Measurements from ENCODE around the gene CARD11.
"Not testable (repeated sequence)": the region's sequence is repeated elsewhere in the genome, so short reads cannot be mapped to it uniquely, and the experiment has no call there.

Gene CARD11

DNA sequence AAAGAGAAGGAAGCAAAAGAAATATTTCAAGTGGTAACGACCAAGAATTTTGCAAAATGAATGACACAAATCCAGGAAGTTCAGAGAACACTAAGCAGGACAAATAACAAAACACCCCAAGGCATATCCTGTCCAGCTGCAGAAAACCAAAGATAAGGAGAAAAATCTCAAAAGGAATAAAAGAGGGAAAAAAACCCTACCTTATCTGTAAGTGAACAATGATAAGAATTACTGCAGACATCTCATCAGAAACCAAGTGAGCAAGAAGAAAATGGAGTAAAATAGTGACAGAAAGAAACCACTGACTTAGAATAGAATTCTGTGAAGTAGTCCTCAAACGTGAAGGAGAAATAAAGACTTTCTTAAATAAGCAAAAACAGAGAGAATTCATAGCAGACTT is 21.8 kb downstream of the CARD11 start:
- in situ Hi-C loops (cut with MboI; ENCODE audit: low sequenced_read_pairs): no loop called here

DNA sequence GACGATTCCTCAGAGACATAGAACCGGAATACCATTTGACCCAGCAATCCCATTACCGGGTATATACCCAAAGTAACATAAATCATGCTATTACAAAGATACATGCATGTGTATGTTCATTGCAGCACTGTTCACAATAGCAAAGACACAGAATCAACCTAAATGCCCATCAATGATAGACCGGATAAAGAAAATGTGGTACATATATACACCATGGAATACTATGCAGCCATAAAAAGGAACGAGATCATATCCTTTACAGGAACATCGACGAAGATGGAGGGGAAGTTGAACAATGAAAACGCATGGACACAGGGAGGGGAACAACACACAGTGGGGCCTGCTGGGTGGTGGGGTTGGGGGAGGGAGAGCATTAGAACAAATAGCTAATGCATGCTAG is 22.4 kb downstream of the CARD11 start:
- in situ Hi-C loops (cut with MboI; ENCODE audit: low sequenced_read_pairs): not testable (repeated sequence)

DNA sequence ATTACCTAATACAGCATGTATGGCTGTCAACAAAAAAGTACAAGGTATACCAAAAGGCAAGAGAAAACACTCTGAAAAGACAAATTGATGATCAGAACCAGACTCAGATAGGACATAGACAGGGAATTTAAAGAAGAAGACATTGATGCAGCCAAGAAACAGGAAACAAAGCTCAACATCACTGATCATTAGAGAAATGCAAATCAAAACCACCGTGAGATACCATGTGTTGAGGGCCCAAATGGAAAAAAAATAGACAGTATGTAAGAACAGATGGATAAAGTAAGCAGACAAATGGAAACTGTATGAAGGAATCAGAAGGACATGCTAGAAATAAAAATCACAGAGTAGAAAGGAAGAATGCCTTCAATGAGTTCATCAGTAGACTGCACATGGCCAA is 23.3 kb downstream of the CARD11 start:
- in situ Hi-C loops (cut with MboI; ENCODE audit: low sequenced_read_pairs): no loop called here

DNA sequence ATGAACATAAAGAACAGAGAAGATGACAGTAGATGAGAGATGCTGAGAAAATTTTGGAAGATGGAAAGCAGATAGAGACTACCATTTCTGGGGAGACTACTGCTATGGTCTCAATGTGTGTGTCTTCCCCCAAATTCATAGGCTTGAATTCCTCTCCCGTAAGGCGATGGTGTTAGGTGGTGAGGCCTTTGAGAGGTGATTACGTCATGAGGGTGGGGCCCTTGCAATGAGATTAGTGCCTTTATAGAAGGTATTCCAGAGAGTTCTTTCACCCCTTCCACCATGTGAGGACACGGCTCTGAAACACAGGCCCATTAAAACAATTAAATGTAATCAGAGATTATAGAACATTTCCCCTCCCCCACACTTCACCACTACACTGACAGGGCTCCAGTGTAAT is 23.9 kb downstream of the CARD11 start:
- in situ Hi-C loops (cut with MboI; ENCODE audit: low sequenced_read_pairs): no loop called here

DNA sequence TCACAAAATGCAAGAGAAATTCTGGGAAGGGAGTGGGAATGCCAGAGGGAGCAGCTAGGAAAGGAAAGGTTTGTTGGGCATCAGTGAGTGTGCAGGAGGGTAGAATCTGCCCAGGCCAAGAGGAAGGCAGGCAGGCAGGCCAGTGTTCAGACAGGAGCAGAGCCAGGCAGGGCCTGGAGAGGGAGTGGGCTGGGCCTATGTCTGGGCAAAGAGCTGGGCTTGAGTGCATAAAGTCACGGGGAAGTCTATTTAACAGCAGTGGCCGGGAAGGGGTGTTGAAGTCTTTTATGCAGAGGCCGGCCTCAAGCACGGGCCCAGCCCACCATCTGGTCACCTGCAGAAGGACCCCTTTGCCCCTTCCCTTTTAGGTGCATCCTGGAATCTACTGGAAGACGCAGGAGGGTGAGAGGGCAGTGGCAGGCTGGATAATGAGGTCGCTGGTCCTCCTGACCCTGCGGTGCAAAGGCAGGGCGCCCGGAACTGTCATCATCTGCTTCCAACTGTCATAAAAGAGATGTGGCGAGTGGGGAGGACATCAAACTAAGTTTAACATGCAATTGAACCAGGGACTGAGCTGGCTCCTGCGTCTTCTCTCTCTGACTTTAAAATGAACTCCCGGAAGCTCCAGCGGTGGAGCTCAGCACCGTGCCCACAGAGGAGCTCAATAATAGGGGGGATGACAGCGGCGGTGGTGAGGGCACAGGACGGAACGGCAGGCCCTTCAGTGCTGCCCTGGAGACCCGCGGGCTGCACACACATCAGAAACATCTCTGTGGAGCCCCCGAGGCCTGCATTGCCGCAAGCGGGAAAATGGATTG is 29.5 kb downstream of the CARD11 start:
- in situ Hi-C loops (cut with MboI; ENCODE audit: low sequenced_read_pairs): no loop called here

DNA sequence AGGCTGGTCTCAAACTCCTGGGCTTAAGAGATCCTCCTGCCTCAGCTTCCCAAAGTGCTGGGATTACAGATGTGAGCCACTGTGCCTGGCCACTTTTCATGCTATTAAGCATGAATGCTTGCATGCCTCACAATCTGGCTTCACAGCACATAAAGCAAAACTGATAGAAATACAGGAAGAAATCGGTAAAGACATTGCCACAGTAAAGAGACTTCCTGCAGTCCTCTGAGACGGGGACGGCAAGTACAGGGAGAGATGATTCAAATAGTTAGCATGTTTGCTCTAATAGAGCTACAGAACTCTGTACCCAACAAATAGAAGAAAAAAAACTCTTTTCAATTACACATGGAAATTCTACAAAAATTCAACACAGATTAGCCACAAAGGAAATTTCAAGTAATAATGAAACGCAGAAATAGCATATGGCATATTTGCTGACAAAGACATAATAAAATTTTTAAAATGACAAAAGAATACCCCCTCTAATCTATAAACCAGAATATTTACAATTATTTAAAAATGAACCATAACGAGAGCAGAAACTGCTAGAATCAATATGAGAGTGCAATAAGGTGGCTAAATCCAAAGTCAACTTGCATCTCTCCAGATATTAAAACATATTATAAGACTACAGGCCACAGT is 32.3 kb downstream of the CARD11 start:
- in situ Hi-C loops (cut with MboI; ENCODE audit: low sequenced_read_pairs): no loop called here

DNA sequence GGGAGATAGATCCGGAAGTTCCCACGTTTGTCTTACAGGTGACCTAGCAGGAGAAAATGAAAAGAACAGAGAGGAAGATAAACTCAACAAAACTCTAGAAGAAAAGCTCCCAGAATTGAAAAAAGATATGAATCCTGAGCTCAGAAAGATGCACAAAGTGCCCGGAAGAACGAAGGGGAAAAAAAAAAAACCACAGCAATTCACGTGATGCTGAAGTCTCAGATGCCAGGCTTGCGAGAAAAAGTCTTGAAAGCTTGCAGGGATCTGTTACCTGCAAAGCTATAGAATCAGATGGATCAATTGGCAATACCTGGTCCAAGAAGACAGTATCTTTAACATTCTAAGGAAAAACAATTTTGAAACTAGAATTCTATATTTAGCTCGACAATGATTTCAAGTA is 33.5 kb downstream of the CARD11 start:
- in situ Hi-C loops (cut with MboI; ENCODE audit: low sequenced_read_pairs): no loop called here

DNA sequence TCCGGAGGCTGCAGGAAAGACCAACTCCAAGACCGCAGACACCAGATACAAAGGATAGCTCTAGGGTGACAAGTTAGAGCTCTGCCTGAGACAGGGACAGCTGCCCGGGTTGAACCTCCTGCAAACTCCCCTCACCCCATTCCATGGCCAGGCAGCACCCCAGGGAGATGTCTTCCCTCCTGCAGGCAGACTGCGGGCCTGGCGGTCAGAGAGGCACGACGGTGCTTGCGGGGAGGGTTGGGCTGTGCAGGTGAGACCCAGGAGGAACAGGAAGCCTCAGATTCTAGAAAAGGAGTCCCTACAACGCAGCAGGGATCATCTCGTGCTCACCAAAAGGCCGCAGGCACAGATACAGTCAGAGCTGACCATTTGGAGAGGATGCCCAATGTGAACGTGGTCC is 34.6 kb downstream of the CARD11 start:
- in situ Hi-C loops (cut with MboI; ENCODE audit: low sequenced_read_pairs): no loop called here

DNA sequence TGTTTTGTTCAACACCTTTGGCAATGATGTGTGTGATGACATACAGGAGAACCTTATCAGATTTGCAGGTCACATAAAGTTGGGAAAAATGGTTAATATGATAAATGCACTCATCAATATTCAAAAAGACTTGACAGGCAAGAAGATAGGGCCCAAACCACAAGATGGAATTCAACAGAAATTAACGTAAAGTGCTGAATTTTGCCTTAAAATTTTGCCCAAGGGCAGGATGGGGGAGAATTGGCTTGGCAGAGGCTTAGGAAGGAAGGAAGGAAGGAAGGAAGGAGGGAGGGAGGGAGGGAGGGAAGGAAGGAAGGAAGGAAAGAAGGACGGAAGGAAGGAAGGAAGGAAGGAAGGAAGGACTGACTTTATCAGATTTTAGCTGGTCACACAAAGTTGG is 35.3 kb downstream of the CARD11 start:
- in situ Hi-C loops (cut with MboI; ENCODE audit: low sequenced_read_pairs): no loop called here

DNA sequence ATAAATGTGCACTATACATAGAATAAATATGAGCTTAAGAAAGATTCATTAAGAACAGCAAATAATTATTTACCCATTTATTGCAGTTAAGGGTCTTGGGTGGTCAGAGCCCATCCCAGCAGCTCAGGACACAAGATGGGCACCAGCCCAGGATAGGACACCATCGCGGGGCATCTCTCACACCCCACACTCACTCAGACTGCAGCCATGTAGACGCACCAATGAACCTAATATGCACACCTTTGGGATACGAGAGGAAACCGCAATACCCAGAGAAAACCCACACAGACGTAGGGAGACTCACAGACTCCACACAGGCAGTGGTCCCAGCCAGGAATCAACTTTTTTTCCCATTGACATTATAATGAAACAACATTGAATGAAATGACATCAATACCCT is 36.0 kb downstream of the CARD11 start:
- in situ Hi-C loops (cut with MboI; ENCODE audit: low sequenced_read_pairs): no loop called here

DNA sequence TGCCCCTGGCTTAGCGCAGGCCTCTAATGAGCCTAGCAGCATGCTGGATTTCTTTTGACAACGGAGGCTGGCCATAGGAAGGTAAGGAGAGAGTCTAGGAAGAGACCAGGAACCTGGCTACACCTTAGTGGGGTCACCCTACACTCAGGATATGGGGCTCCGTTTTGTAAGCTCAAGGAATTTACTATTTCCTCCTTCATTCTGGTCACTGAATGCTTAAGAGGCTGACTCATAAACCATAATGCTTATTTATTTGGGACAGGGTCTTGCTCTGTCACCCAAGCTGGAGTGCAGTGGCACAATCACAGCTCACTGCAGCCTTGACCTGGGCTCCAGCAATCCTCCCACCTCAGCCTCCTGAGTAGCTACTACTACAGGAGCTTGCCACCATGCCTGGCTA is 38.4 kb downstream of the CARD11 start:
- in situ Hi-C loops (cut with MboI; ENCODE audit: low sequenced_read_pairs): no loop called here

DNA sequence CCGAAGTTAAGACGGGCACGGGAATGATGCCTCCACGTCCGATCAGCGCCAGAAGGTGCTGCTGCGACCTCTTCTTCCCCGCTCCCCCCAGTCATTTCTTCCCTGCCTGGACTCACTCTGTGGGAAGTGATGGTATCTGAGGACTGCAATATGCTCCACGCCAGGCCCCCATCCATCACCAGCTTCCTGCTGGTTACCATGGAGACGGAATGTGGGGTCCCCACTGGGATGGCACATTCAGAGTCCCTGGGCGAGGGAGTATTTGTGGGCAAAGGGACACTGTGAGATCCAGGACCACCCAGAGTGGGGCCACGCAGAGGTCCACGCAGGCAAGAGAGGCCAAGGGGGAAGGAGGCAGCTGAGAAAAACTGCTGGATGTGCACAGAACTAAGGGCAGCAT is 39.7 kb downstream of the CARD11 start:
- in situ Hi-C loops (cut with MboI; ENCODE audit: low sequenced_read_pairs): no loop called here

DNA sequence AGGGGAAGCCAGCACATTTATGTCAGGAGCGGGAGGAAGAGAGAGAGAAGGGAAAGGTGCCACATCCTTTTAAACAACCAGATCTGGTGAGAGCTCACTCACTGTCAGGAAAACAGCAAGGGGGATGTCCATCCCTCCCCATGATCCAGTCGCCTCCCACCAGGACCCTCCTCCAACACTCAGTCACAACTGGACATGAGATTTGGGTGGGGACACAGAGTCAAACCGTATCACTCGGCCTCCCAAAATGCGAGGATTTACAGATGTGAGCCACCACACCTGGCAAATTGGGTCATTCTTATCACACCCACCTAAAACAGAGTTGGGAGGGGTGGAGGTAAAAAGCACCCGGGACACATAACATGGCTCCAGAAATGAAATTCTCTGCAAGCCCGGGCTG is 41.0 kb downstream of the CARD11 start:
- in situ Hi-C loops (cut with MboI; ENCODE audit: low sequenced_read_pairs): no loop called here

DNA sequence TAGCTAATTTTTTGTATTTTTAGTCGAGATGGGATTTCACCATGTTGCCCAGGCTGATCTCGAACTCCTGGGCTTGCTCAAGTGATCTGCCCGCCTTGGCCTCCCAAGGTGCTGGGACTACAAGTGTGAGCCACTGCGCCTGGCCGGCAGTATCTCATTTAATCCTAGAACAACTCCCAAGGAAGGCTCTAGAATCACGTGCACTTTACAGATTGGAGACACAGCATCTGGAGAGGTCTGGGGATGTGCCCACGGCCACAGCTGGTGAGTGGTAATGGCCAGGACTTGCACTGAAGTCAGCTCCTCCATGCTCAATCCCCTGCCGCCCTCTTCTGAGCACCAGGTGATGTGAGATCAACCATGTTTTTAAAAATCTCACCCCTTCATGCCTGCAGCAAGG is 43.1 kb downstream of the CARD11 start:
- in situ Hi-C loops (cut with MboI; ENCODE audit: low sequenced_read_pairs): no loop called here

DNA sequence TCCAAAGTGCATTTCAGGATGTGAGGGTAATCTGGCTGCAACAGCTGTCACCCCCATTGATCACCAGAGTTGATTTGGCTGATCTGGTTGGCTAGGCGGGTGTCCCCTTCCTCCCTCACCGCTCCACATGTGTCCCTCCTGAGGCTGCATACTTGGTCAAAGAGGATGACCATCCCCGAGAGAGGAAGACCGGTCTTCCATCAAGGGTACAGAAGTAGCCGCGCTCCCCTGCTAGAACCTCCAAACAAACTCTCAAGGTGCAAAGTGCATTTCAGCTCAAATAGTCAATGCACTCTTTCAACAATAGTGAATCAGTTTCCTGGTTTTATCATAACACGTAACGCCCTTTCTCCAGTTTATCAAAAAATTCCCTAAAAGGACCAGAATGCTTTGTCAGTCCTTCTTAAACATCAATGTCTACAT is 44.6 kb downstream of the CARD11 start:
- in situ Hi-C loops (cut with MboI; ENCODE audit: low sequenced_read_pairs): no loop called here

DNA sequence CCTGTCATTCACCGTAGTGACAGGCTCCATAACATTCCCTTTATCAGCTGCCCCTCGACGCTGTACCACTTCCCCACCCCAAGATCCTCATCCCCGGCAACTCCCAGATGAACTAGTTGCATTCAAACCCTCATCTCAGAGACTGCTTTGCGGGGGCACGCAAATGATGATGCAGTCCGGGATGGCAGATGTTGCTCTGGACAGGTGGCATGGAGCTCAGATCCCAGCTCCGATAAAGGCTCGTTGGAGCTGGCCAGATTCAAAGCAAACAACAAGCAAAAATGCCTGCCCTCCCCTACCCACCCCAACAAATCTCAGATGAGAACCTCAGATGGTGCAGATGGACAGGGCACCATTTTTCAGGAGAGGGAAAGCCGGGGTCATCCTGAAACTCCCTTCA is 46.7 kb downstream of the CARD11 start:
- in situ Hi-C loops (cut with MboI; ENCODE audit: low sequenced_read_pairs): no loop called here

DNA sequence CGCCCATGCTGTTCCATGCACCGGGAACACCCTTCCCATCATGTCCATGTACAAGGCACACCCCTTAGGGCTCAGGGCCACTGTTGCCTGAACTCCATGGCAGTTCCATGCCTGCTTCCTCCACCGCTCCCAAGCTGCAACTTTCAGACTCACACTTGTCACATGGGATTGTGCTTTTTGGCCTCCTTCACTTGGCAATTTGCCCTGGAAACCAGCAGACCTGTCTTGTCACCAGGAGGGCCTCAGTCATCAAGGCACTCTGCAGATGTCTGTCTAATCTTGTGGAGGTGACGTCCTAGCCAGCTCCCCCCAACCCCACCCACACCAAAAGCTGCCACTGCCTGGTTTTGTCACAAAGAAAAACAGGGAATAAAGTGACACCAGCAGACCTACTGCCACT is 47.5 kb downstream of the CARD11 start:
- in situ Hi-C loops (cut with MboI; ENCODE audit: low sequenced_read_pairs): no loop called here

DNA sequence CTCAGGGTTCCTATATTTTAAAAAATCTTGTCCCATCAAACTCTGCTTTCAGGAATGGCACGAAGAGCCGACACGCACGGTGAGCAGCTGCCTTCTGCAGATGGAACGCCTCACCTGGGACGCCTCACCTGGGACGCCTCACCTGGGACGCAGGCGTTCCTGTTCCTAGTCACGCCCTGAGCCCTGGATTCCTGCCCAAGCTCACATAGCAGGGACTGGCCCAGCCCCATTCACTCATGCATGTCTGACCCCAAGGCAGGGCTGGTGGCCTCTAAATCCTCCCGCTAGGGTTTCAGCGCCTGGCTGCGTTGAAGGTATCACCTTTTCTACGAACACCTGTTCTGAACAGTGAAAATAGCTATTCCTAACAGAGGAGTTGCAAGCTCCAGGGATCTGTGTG is 49.8 kb downstream of the CARD11 start:
- in situ Hi-C loops (cut with MboI; ENCODE audit: low sequenced_read_pairs): no loop called here

DNA sequence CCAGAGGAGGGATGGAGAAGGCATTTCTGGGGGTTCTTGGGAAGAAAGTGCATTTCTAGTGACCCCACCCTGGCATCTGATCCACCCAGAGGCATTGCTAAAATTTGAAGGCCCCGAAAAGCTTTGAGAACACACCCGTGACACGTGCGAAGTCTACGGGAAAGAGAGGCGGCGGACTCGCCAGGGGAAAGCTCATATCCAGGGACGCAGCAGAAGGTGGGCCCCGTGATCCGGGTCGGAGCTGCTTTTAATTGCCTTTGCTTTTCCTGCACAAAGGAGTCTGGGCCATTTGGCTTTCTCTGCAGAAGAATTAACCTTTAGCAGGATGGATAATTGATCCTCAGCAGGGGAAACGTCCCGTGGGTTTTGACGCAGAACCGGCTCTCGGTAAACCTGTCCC is 50.3 kb downstream of the CARD11 start:
- in situ Hi-C loops (cut with MboI; ENCODE audit: low sequenced_read_pairs): no loop called here

DNA sequence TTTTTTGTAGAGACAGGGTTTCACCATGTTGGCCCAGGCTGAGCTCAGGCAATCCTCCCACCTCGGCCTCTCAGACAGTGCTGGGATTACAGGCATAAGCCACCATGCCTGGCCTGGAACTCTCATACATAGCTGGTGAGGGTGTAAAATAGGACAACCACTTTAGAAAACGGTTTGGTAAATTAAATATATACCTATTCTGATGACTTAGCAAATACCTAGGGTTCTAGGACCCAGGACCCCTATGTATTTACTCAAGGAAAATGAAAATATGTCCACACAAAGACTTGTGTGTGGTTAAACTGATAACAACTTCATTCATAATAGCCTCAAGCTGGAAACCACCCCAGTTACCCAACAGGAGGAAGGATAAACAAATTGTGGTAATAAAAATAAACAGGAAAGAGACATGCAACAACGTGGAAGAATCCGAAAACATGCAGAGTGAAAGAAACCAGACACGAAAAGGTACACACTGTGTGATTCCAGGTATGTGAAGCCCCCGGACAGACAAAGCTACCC is 52.7 kb downstream of the CARD11 start:
- in situ Hi-C loops (cut with MboI; ENCODE audit: low sequenced_read_pairs): no loop called here

DNA sequence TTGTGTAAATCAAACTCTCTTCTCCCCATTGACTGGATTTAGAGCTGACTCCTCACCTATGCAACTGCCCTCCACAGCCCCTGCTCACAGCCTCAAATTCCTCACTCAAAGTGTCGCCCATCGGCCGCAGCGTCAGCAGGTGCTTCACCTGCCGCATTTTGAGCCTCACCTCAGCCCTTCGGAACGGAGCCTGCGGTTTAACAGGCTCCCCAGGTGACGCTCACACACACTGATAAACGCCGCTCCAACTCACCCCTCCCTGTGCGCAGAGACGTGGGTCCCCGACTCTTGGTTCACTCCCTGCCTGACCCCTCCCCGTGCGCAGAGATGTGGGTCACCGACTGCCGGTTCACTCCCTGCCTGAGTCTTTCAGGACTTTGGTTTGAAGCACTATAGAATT is 57.1 kb downstream of the CARD11 start:
- in situ Hi-C loops (cut with MboI; ENCODE audit: low sequenced_read_pairs): no loop called here

DNA sequence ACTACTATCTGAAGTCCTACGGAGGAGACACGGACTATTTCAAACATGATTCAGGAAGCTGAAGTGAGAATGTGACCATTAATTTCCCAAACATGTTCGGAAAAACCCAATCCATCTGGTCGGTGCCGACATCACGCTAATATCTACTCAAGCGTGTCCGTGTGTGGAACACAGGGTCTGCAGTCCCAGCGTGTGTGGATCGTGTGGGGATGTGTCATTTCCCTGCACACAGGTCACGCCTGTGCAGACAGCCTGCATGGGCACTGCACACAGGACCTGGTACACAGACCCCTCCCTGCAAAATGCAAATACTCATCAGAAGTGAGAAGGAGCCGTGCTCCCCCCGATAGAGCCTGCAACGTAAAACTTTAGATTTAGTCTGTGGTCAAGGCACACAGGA is 57.8 kb downstream of the CARD11 start:
- in situ Hi-C loops (cut with MboI; ENCODE audit: low sequenced_read_pairs): no loop called here

DNA sequence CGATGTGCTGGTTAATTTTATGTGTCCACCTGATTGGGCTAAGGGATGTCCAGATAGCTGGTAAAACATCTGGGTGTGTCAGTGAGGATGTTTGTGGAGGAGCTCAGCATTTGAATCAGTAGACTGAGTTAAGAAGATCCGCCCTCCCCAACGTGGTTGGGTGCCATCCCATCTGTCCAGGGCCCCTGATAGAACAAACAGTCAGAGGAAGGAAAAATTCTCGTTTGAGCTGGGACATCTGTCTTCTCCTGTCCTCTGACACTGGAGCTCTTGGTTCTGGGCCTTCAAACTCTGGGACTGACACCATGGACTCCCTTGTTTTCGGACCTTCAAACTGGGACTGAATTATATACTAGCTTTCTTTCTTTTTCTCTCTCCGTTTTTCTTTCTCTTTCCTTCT is 59.6 kb downstream of the CARD11 start:
- in situ Hi-C loops (cut with MboI; ENCODE audit: low sequenced_read_pairs): no loop called here
